Esophagus squamous epithelium (tissue), 4 donors: ENCODE data around the gene ZHX3.

Source experiments
- POLR2A ChIP-seq, 4 donors: fragments of 450-650 bp; IDR thresholded peaks; one replicate each; pipeline ENCODE4 v1.6.1; 2017; ENCODE audit warnings: antibody characterized with exemption in 4 of 4, mild to moderate bottlenecking in 4 of 4, moderate library complexity in 3 of 4
- TF ChIP-seq, protein P1 (sequence below), 6 experiments: fragments of 450-650 bp in 4 of 6; fragments of 200-600 bp in 2 of 6; sonication (generic) in 2 of 6; IDR thresholded peaks; one replicate each; pipeline ENCODE4 v1.5.1; 2016 to 2019; ENCODE audit warnings: antibody characterized with exemption in 6 of 6, mild to moderate bottlenecking in 4 of 6, moderate library complexity in 4 of 6

DNA sequence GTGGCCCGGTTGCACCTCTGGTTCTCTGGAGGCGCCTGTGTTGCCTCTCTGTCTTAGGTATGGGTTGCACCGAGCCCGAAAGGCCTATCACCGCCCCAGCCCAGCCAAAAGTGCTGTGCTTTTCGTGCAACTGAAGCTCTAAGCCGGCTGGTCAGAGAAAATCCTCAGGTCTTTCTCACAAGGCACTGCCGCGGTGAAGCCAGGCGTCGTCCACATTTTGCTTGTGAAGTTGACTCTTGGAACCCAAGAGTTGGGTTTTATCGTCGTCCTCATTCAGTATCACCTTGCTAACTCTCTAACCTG lies 49.8 kb upstream of the ZHX3 start:
- no peak for TF ChIP-seq POLR2A (IDR thresholded peaks at IDR 0.05)
- TF ChIP-seq, protein P1, sequence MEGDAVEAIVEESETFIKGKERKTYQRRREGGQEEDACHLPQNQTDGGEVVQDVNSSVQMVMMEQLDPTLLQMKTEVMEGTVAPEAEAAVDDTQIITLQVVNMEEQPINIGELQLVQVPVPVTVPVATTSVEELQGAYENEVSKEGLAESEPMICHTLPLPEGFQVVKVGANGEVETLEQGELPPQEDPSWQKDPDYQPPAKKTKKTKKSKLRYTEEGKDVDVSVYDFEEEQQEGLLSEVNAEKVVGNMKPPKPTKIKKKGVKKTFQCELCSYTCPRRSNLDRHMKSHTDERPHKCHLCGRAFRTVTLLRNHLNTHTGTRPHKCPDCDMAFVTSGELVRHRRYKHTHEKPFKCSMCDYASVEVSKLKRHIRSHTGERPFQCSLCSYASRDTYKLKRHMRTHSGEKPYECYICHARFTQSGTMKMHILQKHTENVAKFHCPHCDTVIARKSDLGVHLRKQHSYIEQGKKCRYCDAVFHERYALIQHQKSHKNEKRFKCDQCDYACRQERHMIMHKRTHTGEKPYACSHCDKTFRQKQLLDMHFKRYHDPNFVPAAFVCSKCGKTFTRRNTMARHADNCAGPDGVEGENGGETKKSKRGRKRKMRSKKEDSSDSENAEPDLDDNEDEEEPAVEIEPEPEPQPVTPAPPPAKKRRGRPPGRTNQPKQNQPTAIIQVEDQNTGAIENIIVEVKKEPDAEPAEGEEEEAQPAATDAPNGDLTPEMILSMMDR (IDR thresholded peaks at IDR 0.05): no peak
